B cell (primary cell): ENCODE results near the gene TBC1D32. TPM values are rescaled to one million over a fixed set of nuclear protein-coding genes. Genes with fewer than 3 reads are reported as not detected.

Experiments used
- ATAC-seq: fragments of 200-7000 bp; cut with Tn5 transposase; one replicate; pipeline ENCODE4 v1.10.0; 2021; ENCODE audit warnings: low read depth, mild to moderate bottlenecking, moderate number of reproducible peaks, moderate library complexity
- CTCF ChIA-PET: fragments of 350-600 bp; sonication (Branson Sonifier 250); formaldehyde crosslinking; loops from one replicate; lab custom pipeline; 2021; ENCODE audit warnings: antibody characterized with exemption, inconsistent platforms; lab: Charles Lee
- POLR2A ChIA-PET: fragments of 350-600 bp; sonication (Branson Sonifier 250); formaldehyde crosslinking; loops from one replicate; lab custom pipeline; 2021; ENCODE audit warnings: antibody characterized with exemption; lab: Charles Lee
- DNase-seq: peaks from one replicate; pipeline ENCODE4 v3.0.0; 2013
- H2AFZ ChIP-seq: 2 replicates; pipeline ENCODE4 v1.6.1; 2012; ENCODE audit warnings: mild to moderate bottlenecking, low read depth, low read length; ENCODE audit not compliant: insufficient read depth, poor library complexity, severe bottlenecking
- H3K27ac ChIP-seq, 2 donors: 1 replicate in 1 of 2; 2 replicates in 1 of 2; pipeline ENCODE4 v1.5.1; 2012 to 2013; ENCODE audit warnings: low read length in 2 of 2, mild to moderate bottlenecking in 2 of 2, moderate library complexity in 1 of 2
- H3K27me3 ChIP-seq, 4 experiments: fragments of 200-600 bp in 1 of 4; sonication (generic) in 1 of 4; replicated peaks in 1 of 4; 1 replicate in 2 of 4; 2 replicates in 2 of 4; pipeline versions ENCODE4 v1.6.1 to v1.7.0; 2013 to 2016; ENCODE audit warnings: low read length in 3 of 4, mild to moderate bottlenecking in 2 of 4, mixed read lengths in 1 of 4, moderate library complexity in 1 of 4; ENCODE audit not compliant: insufficient read depth in 4 of 4, control insufficient read depth in 3 of 4; ENCODE audit errors: control extremely low read depth in 1 of 4
- H3K36me3 ChIP-seq, 2 experiments: replicated peaks in 1 of 2; 1 replicate in 1 of 2; 2 replicates in 1 of 2; pipeline versions ENCODE4 v1.6.1 to v1.7.1; 2013; ENCODE audit warnings: low read length in 1 of 2; ENCODE audit not compliant: insufficient read depth in 2 of 2, control insufficient read depth in 1 of 2; ENCODE audit errors: control extremely low read depth in 1 of 2, extremely low read depth in 1 of 2
- H3K4me1 ChIP-seq, 2 donors: fragments of 200-600 bp in 1 of 2; sonication (generic) in 1 of 2; 1 replicate in 1 of 2; 2 replicates in 1 of 2; pipeline versions ENCODE4 v1.5.1 to v1.6.1; 2013 to 2017; ENCODE audit warnings: low read length in 2 of 2; ENCODE audit not compliant: control insufficient read depth in 2 of 2, insufficient read depth in 2 of 2
- H3K4me2 ChIP-seq: replicated peaks from 2 replicates; pipeline ENCODE3; 2012; ENCODE audit warnings: mild to moderate bottlenecking, low read depth, low read length; ENCODE audit not compliant: poor library complexity, severe bottlenecking
- H3K4me3 ChIP-seq, 5 experiments: fragments of 200-600 bp in 1 of 5; sonication (generic) in 1 of 5; 1 replicate in 3 of 5; 2 replicates in 2 of 5; pipeline versions ENCODE4 v1.5.1 to v1.7.0; 2011 to 2016; ENCODE audit warnings: low read length in 4 of 5, mild to moderate bottlenecking in 4 of 5, low read depth in 2 of 5, control low read depth in 1 of 5, moderate library complexity in 1 of 5; ENCODE audit not compliant: insufficient read depth in 1 of 5; ENCODE audit errors: control extremely low read depth in 1 of 5, extremely low read depth in 1 of 5
- H3K79me2 ChIP-seq: fragments of 200-600 bp; sonication (generic); one replicate; pipeline ENCODE4 v1.6.0; 2016; ENCODE audit warnings: low read length; ENCODE audit not compliant: control insufficient read depth, insufficient read depth
- H3K9ac ChIP-seq: fragments of 200-600 bp; sonication (generic); 2 replicates; pipeline ENCODE4 v1.6.1; 2017; ENCODE audit warnings: mild to moderate bottlenecking, low read length, moderate library complexity
- H3K9me3 ChIP-seq, 3 donors: one replicate each; pipeline versions ENCODE4 v1.6.1 to v1.7.1; 2013; ENCODE audit warnings: low read length in 2 of 3; ENCODE audit not compliant: control insufficient read depth in 2 of 3, insufficient read depth in 1 of 3; ENCODE audit errors: control extremely low read depth in 1 of 3
- H4K20me1 ChIP-seq: 2 replicates; pipeline ENCODE4 v1.6.0; 2012; ENCODE audit warnings: mild to moderate bottlenecking, low read length; ENCODE audit not compliant: insufficient read depth, control insufficient read depth, poor library complexity, severe bottlenecking
- H3K27ac Mint-ChIP-seq: one replicate; pipeline ENCODE4 v1.8.0; 2021; ENCODE audit warnings: mixed read lengths
- H3K27me3 Mint-ChIP-seq: one replicate; pipeline ENCODE4 v1.8.0; 2021; ENCODE audit warnings: mixed read lengths
- H3K4me1 Mint-ChIP-seq: one replicate; pipeline ENCODE4 v1.8.0; 2021; ENCODE audit warnings: mixed read lengths
- H3K4me3 Mint-ChIP-seq: one replicate; pipeline ENCODE4 v1.8.0; 2021; ENCODE audit warnings: mixed read lengths
- H3K9me3 Mint-ChIP-seq: one replicate; pipeline ENCODE4 v1.8.0; 2022; ENCODE audit warnings: mixed read lengths; ENCODE audit not compliant: insufficient read depth
- CTCF ChIP-seq: fragments of 200-600 bp; IDR thresholded peaks from one replicate; pipeline ENCODE4 v1.8.0; 2022; ENCODE audit warnings: antibody characterized with exemption, mild to moderate bottlenecking
- EZH2 ChIP-seq: IDR thresholded peaks from 2 replicates; pipeline ENCODE4 v1.6.1; 2012; ENCODE audit warnings: borderline replicate concordance, low read depth, mild to moderate bottlenecking, moderate library complexity, low read length; ENCODE audit not compliant: insufficient read depth, poor library complexity, severe bottlenecking
- intact Hi-C: fragments of 100-400 bp; cut with micrococcal nuclease; formaldehyde crosslinking; loops from one replicate; pipeline ENCODE4 v1.10.0; 2022
- polyA plus RNA-seq: library from polyadenylated mRNA; depleted of rRNA; stranded (reverse); fragments of >200 nt; gene quantifications from 2 replicates; pipeline ENCODE4 v1.2.3, GENCODE V29; 2012
- total RNA-seq, 2 donors: library from RNA; stranded (reverse); fragments of 120-200 nt in 1 of 2; gene quantifications; 1 replicate in 1 of 2; 2 replicates in 1 of 2; pipeline versions ENCODE4 v1.2.3 to v1.2.4, GENCODE V29; 2013 to 2022

TBC1D32 gene
- total and polyA plus RNA-seq, 2 donors (not counting 1 experiment from before 2014, with no cell fraction given), result 9.0 to 20.9 TPM

DNA sequence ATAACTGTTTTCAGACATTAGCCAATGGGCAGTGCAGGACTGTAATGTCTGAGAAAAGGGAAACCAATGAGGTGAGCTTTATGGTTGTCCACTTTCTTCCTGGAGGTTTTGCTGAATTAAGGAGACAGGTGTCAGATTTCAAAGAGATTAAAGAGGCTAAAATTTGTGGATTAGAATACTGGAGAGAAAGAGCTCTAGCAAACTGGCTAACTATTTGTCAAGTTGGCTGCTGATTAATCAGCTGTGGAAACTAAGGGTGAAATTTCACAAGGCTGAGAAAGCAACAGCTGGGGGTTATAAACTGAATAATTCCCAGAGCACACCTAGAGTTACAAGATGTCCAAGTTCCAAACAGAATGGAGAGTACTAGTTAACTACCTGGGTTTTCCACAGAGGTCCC, 198.9 kb downstream of the TBC1D32 start:
- TF ChIP-seq EZH2 (no peak), CTCF (no peak)
- ChIA-PET POLR2A (no interaction called here), CTCF (no interaction called here)
- no peak overlapping the region for H2AFZ ChIP-seq
- H3K27me3 ChIP-seq, result no peaks in the 10 kb centered on the region
- intact Hi-C loops, result no loop called here
- H3K36me3 ChIP-seq, result no peaks in the 10 kb centered on the region
- H3K79me2 ChIP-seq, result no peaks in the 10 kb centered on the region
- Mint-ChIP-seq H3K27me3 (no peaks in the 10 kb centered on the region), H3K4me3 (no peak overlapping the region), H3K4me1 (no peaks in the 10 kb centered on the region), H3K9me3 (no peaks in the 10 kb centered on the region), H3K27ac (no peak overlapping the region)
- no peaks in the 10 kb centered on the region for H4K20me1 ChIP-seq
- ATAC-seq (no peak), DNase-seq (no peak)
- no peak overlapping the region for H3K4me3 ChIP-seq
- no peaks in the 10 kb centered on the region for H3K9me3 ChIP-seq
- no peak overlapping the region for H3K9ac ChIP-seq
- no peak overlapping the region for H3K27ac ChIP-seq
- no peaks in the 10 kb centered on the region for H3K4me1 ChIP-seq
- no peak overlapping the region for H3K4me2 ChIP-seq

DNA sequence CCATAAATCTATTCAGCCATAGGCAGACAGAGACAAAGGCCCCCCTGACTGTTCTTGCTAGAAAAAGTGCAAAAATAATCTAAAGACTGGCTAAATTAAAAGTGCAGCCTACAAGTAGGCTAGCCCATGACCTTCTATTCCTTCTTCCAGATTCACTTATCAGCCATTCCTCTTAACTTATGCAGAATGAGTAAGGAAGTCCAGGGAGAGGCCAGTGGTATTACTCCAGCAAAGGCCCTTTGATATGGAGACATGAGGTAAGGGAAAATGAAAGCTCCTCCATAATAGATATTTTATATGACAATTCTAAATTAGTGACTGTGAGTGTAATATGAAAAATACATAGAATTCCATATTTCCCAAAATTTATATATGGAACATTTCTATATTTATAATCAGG, 199.4 kb downstream of the TBC1D32 start:
- no peaks in the 10 kb centered on the region for H3K79me2 ChIP-seq
- no peaks in the 10 kb centered on the region for H4K20me1 ChIP-seq
- H3K9me3 ChIP-seq, result no peaks in the 10 kb centered on the region
- intact Hi-C loops, result no loop called here
- no peak overlapping the region for H2AFZ ChIP-seq
- POLR2A ChIA-PET, result no interaction called here
- CTCF ChIA-PET, result no interaction called here
- no peak overlapping the region for H3K27ac ChIP-seq
- no peak for TF ChIP-seq EZH2
- no peak for TF ChIP-seq CTCF
- H3K9ac ChIP-seq, result no peak overlapping the region
- H3K4me3 Mint-ChIP-seq, result no peak overlapping the region
- no peaks in the 10 kb centered on the region for H3K36me3 ChIP-seq
- no peaks in the 10 kb centered on the region for H3K9me3 Mint-ChIP-seq
- ATAC-seq (no peak), DNase-seq (no peak)
- no peaks in the 10 kb centered on the region for H3K27me3 Mint-ChIP-seq
- H3K27ac Mint-ChIP-seq, result no peak overlapping the region
- H3K4me2 ChIP-seq, result no peak overlapping the region
- no peaks in the 10 kb centered on the region for H3K27me3 ChIP-seq
- H3K4me1 Mint-ChIP-seq, result no peaks in the 10 kb centered on the region
- no peak overlapping the region for H3K4me3 ChIP-seq
- no peaks in the 10 kb centered on the region for H3K4me1 ChIP-seq
